Lower lobe of right lung (tissue), 2 donors: ENCODE data around the gene LSAMP. TPM values are rescaled to one million over a fixed set of nuclear protein-coding genes. Genes with fewer than 3 reads are reported as not detected.
"Not testable (repeated sequence)": the region's sequence is repeated elsewhere in the genome, so short reads cannot be mapped to it uniquely, and the experiment has no call there.

ENCODE experiments used
- ATAC-seq, 2 donors: fragments of 200-7000 bp; cut with Tn5 transposase; one replicate each; pipeline ENCODE4 v1.9.1; 2020 to 2022; ENCODE audit warnings: mild to moderate bottlenecking in 2 of 2, moderate library complexity in 2 of 2
- DNase-seq: peaks from one replicate; pipeline ENCODE4 v3.0.0-alpha.2; 2020
- H3K27ac ChIP-seq: fragments of 200-600 bp; one replicate; pipeline ENCODE4 v1.8.0; 2022
- H3K27me3 ChIP-seq: fragments of 200-600 bp; one replicate; pipeline ENCODE4 v1.8.0; 2022; ENCODE audit warnings: low read depth
- H3K36me3 ChIP-seq: fragments of 200-600 bp; one replicate; pipeline ENCODE4 v1.8.0; 2022; ENCODE audit warnings: mild to moderate bottlenecking
- H3K4me1 ChIP-seq: fragments of 200-600 bp; one replicate; pipeline ENCODE4 v1.8.0; 2022
- H3K4me3 ChIP-seq: fragments of 200-600 bp; one replicate; pipeline ENCODE4 v1.8.0; 2022; ENCODE audit warnings: mild to moderate bottlenecking
- H3K9me3 ChIP-seq: fragments of 200-600 bp; one replicate; pipeline ENCODE4 v1.8.0; 2022
- intact Hi-C: fragments of 100-400 bp; cut with DNase I; formaldehyde crosslinking; loops from one replicate; pipeline ENCODE4 v1.11.0; 2022
- total RNA-seq: library from RNA; stranded (reverse); fragmentation: NEBNext Ultra II Directional; extraction: Animal tissue kit (Norgen Biotek cat#: 25700); gene quantifications from one replicate; pipeline ENCODE4 v1.2.1, GENCODE V29; 2021
- TF ChIP-seq, protein P1 (sequence below): fragments of 200-600 bp; IDR thresholded peaks from one replicate; pipeline ENCODE4 v1.8.0; 2022; ENCODE audit warnings: antibody characterized with exemption, mild to moderate bottlenecking
- donor health status: DM: no; HTN: yes; CAD: no; lungs with severe emphysema.

The LSAMP gene
- total RNA-seq, 1 donor from 2014 or later = 20.1 TPM

- intact Hi-C loops = no loop called here
- no peak overlapping the region for H3K4me3 ChIP-seq
- H3K27ac ChIP-seq = no peak overlapping the region
- TF ChIP-seq, protein P1, sequence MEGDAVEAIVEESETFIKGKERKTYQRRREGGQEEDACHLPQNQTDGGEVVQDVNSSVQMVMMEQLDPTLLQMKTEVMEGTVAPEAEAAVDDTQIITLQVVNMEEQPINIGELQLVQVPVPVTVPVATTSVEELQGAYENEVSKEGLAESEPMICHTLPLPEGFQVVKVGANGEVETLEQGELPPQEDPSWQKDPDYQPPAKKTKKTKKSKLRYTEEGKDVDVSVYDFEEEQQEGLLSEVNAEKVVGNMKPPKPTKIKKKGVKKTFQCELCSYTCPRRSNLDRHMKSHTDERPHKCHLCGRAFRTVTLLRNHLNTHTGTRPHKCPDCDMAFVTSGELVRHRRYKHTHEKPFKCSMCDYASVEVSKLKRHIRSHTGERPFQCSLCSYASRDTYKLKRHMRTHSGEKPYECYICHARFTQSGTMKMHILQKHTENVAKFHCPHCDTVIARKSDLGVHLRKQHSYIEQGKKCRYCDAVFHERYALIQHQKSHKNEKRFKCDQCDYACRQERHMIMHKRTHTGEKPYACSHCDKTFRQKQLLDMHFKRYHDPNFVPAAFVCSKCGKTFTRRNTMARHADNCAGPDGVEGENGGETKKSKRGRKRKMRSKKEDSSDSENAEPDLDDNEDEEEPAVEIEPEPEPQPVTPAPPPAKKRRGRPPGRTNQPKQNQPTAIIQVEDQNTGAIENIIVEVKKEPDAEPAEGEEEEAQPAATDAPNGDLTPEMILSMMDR = no peak
- ATAC-seq (no peak), DNase-seq (no peak)
- H3K9me3 ChIP-seq = no peaks in the 10 kb centered on the region
- no peaks in the 10 kb centered on the region for H3K27me3 ChIP-seq
- no peaks in the 10 kb centered on the region for H3K4me1 ChIP-seq
- no peaks in the 10 kb centered on the region for H3K36me3 ChIP-seq
Measured at GRCh38 chr3:116233711-116234357, 211.5 kb downstream of the LSAMP start.

DNA sequence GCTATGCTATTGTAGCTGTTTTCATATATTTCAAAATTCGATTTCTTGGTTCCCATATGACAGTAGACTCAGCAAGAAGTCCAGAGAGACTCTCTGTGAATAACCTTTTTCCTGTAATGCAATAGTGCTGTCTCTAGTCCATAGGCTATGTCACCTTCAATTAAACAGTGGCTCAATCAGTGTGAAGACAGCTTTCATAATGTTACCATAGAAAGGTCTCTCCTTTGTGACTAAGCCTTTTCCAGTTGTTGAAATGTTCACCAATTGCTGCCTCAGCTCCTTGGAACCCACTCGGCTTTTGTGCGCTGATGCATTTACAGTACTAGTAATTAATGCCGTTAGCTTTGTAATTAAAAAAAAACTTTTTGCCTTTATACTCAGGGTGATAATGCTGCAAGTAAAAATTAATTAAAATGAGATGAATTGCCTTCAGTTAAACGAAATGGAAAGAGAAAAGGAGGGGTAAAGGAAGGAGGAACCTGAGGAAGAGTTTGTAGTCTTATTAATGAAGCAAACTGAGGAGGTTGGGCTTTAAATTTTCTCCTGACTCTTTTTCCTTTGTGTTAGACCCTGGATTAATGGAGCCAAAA, 214.8 kb downstream of the LSAMP start:
- intact Hi-C loops = no loop called here
- Histone ChIP-seq H3K9me3 (no peaks in the 10 kb centered on the region), H3K27ac (no peak overlapping the region), H3K36me3 (no peaks in the 10 kb centered on the region), H3K4me1 (no peaks in the 10 kb centered on the region), H3K4me3 (no peak overlapping the region), H3K27me3 (no peaks in the 10 kb centered on the region)
- no peak for ATAC-seq
- no peak for DNase-seq
- TF ChIP-seq, protein P1 = no peak

GRCh38 chr3:116226266-116226665, 219.0 kb downstream of the LSAMP start:
- TF ChIP-seq, protein P1 = no peak
- no peak overlapping the region for H3K27ac ChIP-seq
- H3K4me1 ChIP-seq = no peaks in the 10 kb centered on the region
- H3K36me3 ChIP-seq = no peaks in the 10 kb centered on the region
- no peaks in the 10 kb centered on the region for H3K9me3 ChIP-seq
- no peaks in the 10 kb centered on the region for H3K27me3 ChIP-seq
- intact Hi-C loops = no loop called here
- H3K4me3 ChIP-seq = no peak overlapping the region
- DNase-seq (no peak), ATAC-seq (no peak)

DNA sequence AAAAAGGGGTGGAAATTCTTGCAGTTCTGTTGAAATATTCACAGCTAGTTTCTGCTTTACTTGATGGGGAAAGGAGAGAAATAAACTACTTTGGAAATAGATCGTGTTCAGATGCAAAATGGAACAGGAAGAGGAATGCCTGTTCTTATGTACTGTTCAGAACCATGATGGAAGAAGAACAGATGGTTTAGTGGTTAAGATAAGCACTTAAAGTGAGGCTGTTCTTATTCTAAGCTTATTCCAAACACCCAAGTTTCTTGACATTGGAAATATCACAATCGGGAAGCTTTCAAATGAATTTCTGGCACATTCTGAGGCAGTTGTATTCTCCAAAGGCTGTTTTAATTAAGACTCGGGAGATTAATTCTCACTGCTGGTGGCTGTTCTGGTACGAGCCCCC, 228.5 kb downstream of the LSAMP start:
- TF ChIP-seq, protein P1 = no peak
- no peaks in the 10 kb centered on the region for H3K9me3 ChIP-seq
- no peak for ATAC-seq
- no peak overlapping the region for H3K27ac ChIP-seq
- H3K36me3 ChIP-seq = no peaks in the 10 kb centered on the region
- intact Hi-C loops = no loop called here
- H3K4me3 ChIP-seq = no peak overlapping the region
- no peaks in the 10 kb centered on the region for H3K4me1 ChIP-seq
- no peak for DNase-seq
- no peaks in the 10 kb centered on the region for H3K27me3 ChIP-seq

GRCh38 chr3:116211901-116212300, 233.4 kb downstream of the LSAMP start:
- DNase-seq (no peak), ATAC-seq (no peak)
- TF ChIP-seq, protein P1 = no peak
- intact Hi-C loops = no loop called here
- Histone ChIP-seq H3K27ac (no peak overlapping the region), H3K9me3 (no peaks in the 10 kb centered on the region), H3K27me3 (no peaks in the 10 kb centered on the region), H3K4me1 (no peaks in the 10 kb centered on the region), H3K4me3 (no peak overlapping the region), H3K36me3 (no peaks in the 10 kb centered on the region)

GRCh38 chr3:116208830-116209229, 236.5 kb downstream of the LSAMP start:
- DNase-seq, H3K27me3 ChIP-seq, H3K4me1 ChIP-seq, H3K36me3 ChIP-seq, H3K27ac ChIP-seq, intact Hi-C loops, ATAC-seq, H3K9me3 ChIP-seq, H3K4me3 ChIP-seq: not testable (repeated sequence)
